K562 (cell line): ENCODE data around the gene MRO. TPM values are rescaled to one million over a fixed set of nuclear protein-coding genes. Genes with fewer than 3 reads are reported as not detected.

Experiments used
- BCOR ChIP-seq: fragments of 450-650 bp; IDR thresholded peaks from 2 replicates; pipeline ENCODE4 v1.6.1; 2016
- CEBPG ChIP-seq, 3 experiments: fragments of 200-800 bp in 1 of 3; sonication (Bioruptor generic) in 1 of 3; sonication (generic) in 1 of 3; formaldehyde crosslinking in 1 of 3; IDR thresholded peaks in 2 of 3; conservative IDR thresholded peaks in 1 of 3; 2 replicates each; pipeline versions ENCODE4 v1.6.1 to v1.8.0; 2016 to 2022; ENCODE audit warnings: missing compliant biosample characterization in 2 of 3, missing genetic modification characterization in 2 of 3, mild to moderate bottlenecking in 1 of 3, missing genetic modification reagents in 1 of 3
- FOSL1 ChIP-seq: fragments of 200-800 bp; sonication (Bioruptor generic); conservative IDR thresholded peaks from 2 replicates; pipeline ENCODE4 v1.6.1; 2016; ENCODE audit warnings: missing genetic modification characterization, missing compliant biosample characterization
- GABPB1 ChIP-seq: sonication (generic); formaldehyde crosslinking; IDR thresholded peaks from 2 replicates; pipeline ENCODE4 v1.8.0; 2022; ENCODE audit warnings: mild to moderate bottlenecking, missing genetic modification reagents
- NFXL1 ChIP-seq: fragments of 450-650 bp; formaldehyde crosslinking; IDR thresholded peaks from 2 replicates; pipeline ENCODE4 v1.4.0; 2021; ENCODE audit warnings: mild to moderate bottlenecking
- POLR2G ChIP-seq: fragments of 200-400 bp; formaldehyde crosslinking; IDR thresholded peaks from 2 replicates; pipeline ENCODE4 v1.6.1; 2017; ENCODE audit warnings: low read depth, mild to moderate bottlenecking, antibody characterized with exemption, low read length, moderate library complexity
- RBM39 ChIP-seq: fragments of 200-400 bp; formaldehyde crosslinking; optimal IDR thresholded peaks from 2 replicates; pipeline ENCODE3; 2018; ENCODE audit warnings: low read depth, low read length
- TCF15 ChIP-seq: fragments of 250-450 bp; sonication (Bioruptor Pico); IDR thresholded peaks from 2 replicates; pipeline ENCODE4 v1.8.0; 2022; ENCODE audit warnings: moderate library complexity, mild to moderate bottlenecking, inconsistent platforms
- ZNF561 ChIP-seq: fragments of 450-650 bp; formaldehyde crosslinking; conservative IDR thresholded peaks from 2 replicates; pipeline ENCODE4 v1.4.0; 2020; ENCODE audit warnings: mild to moderate bottlenecking, moderate library complexity
- ZNF77 ChIP-seq: fragments of 250-450 bp; sonication (Bioruptor Pico); IDR thresholded peaks from 2 replicates; pipeline ENCODE4 v1.5.0; 2020
- polyA plus RNA-seq, 8 experiments: library from polyadenylated mRNA; depleted of rRNA in 4 of 8; stranded (reverse) in 5 of 8; unstranded in 3 of 8; fragments of >200 nt; fragmentation: Nextera tagmentation in 2 of 8; fragmentation: Illumina TruSeq in 1 of 8; extraction: Ambion mirVana in 2 of 8; extraction: Trizol in 1 of 8; gene quantifications; 2 replicates each; pipeline versions ENCODE4 v1.2.1 to v1.2.3, GENCODE V29; 2011 to 2014; ENCODE audit warnings: inconsistent platforms in 1 of 8, missing spikeins in 1 of 8
- total RNA-seq, 7 experiments: library from RNA; depleted of rRNA in 6 of 7; stranded (reverse); fragments of >200 nt in 6 of 7; fragmentation: Illumina TruSeq in 2 of 7; extraction: Trizol in 2 of 7; gene quantifications; 2 replicates each; pipeline versions ENCODE4 v1.2.1 to v1.2.3, GENCODE V29; 2011 to 2021; ENCODE audit warnings: low replicate concordance in 1 of 7
- TF ChIP-seq, protein P1 (sequence below): fragments of 200-600 bp; sonication (generic); IDR thresholded peaks from one replicate; pipeline ENCODE4 v1.6.1; 2012; ENCODE audit warnings: mild to moderate bottlenecking, low read depth, low read length, inconsistent platforms
- TF ChIP-seq, protein P2 (sequence below): fragments of 450-650 bp; IDR thresholded peaks from 2 replicates; pipeline ENCODE4 v1.6.1; 2018; ENCODE audit warnings: mild to moderate bottlenecking, low read depth; ENCODE audit not compliant: partially characterized antibody
- TF ChIP-seq, protein P3 (sequence below): fragments of 250-450 bp; sonication (Bioruptor Pico); IDR thresholded peaks from 2 replicates; pipeline ENCODE4 v1.5.0; 2021
- TF ChIP-seq, protein P4 (sequence below): fragments of 250-450 bp; sonication (Bioruptor Pico); IDR thresholded peaks from 2 replicates; pipeline ENCODE4 v1.9.0; 2021; ENCODE audit warnings: mild to moderate bottlenecking

The MRO gene
- total and polyA plus RNA-seq, 9 of the 15 experiments (the other 6 are each of a cell fraction or from before 2014, with no cell fraction given), result 0.06 TPM; not detected in 8

- TF ChIP-seq, protein P1, sequence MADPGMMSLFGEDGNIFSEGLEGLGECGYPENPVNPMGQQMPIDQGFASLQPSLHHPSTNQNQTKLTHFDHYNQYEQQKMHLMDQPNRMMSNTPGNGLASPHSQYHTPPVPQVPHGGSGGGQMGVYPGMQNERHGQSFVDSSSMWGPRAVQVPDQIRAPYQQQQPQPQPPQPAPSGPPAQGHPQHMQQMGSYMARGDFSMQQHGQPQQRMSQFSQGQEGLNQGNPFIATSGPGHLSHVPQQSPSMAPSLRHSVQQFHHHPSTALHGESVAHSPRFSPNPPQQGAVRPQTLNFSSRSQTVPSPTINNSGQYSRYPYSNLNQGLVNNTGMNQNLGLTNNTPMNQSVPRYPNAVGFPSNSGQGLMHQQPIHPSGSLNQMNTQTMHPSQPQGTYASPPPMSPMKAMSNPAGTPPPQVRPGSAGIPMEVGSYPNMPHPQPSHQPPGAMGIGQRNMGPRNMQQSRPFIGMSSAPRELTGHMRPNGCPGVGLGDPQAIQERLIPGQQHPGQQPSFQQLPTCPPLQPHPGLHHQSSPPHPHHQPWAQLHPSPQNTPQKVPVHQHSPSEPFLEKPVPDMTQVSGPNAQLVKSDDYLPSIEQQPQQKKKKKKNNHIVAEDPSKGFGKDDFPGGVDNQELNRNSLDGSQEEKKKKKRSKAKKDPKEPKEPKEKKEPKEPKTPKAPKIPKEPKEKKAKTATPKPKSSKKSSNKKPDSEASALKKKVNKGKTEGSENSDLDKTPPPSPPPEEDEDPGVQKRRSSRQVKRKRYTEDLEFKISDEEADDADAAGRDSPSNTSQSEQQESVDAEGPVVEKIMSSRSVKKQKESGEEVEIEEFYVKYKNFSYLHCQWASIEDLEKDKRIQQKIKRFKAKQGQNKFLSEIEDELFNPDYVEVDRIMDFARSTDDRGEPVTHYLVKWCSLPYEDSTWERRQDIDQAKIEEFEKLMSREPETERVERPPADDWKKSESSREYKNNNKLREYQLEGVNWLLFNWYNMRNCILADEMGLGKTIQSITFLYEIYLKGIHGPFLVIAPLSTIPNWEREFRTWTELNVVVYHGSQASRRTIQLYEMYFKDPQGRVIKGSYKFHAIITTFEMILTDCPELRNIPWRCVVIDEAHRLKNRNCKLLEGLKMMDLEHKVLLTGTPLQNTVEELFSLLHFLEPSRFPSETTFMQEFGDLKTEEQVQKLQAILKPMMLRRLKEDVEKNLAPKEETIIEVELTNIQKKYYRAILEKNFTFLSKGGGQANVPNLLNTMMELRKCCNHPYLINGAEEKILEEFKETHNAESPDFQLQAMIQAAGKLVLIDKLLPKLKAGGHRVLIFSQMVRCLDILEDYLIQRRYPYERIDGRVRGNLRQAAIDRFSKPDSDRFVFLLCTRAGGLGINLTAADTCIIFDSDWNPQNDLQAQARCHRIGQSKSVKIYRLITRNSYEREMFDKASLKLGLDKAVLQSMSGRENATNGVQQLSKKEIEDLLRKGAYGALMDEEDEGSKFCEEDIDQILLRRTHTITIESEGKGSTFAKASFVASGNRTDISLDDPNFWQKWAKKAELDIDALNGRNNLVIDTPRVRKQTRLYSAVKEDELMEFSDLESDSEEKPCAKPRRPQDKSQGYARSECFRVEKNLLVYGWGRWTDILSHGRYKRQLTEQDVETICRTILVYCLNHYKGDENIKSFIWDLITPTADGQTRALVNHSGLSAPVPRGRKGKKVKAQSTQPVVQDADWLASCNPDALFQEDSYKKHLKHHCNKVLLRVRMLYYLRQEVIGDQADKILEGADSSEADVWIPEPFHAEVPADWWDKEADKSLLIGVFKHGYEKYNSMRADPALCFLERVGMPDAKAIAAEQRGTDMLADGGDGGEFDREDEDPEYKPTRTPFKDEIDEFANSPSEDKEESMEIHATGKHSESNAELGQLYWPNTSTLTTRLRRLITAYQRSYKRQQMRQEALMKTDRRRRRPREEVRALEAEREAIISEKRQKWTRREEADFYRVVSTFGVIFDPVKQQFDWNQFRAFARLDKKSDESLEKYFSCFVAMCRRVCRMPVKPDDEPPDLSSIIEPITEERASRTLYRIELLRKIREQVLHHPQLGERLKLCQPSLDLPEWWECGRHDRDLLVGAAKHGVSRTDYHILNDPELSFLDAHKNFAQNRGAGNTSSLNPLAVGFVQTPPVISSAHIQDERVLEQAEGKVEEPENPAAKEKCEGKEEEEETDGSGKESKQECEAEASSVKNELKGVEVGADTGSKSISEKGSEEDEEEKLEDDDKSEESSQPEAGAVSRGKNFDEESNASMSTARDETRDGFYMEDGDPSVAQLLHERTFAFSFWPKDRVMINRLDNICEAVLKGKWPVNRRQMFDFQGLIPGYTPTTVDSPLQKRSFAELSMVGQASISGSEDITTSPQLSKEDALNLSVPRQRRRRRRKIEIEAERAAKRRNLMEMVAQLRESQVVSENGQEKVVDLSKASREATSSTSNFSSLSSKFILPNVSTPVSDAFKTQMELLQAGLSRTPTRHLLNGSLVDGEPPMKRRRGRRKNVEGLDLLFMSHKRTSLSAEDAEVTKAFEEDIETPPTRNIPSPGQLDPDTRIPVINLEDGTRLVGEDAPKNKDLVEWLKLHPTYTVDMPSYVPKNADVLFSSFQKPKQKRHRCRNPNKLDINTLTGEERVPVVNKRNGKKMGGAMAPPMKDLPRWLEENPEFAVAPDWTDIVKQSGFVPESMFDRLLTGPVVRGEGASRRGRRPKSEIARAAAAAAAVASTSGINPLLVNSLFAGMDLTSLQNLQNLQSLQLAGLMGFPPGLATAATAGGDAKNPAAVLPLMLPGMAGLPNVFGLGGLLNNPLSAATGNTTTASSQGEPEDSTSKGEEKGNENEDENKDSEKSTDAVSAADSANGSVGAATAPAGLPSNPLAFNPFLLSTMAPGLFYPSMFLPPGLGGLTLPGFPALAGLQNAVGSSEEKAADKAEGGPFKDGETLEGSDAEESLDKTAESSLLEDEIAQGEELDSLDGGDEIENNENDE, result no peak
- TF ChIP-seq NFXL1 (CRISPR knock-in tag) (no peak), RBM39 (no peak), BCOR (no peak), FOSL1 (tag) (no peak), POLR2G (no peak), TCF15 (CRISPR knock-in tag) (no peak), CEBPG (CRISPR knock-in tag; IDR thresholded peaks at IDR 0.05) (no peak), CEBPG (tag; conservative IDR thresholded peaks at IDR 0.05 in 1 of 2, IDR thresholded peaks at IDR 0.05 in 1 of 2) (peak; percentile 39 to 56; a peak in 3 of 4 replicates), ZNF77 (CRISPR knock-in tag) (no peak), ZNF561 (CRISPR knock-in tag) (no peak), GABPB1 (CRISPR knock-in tag) (no peak)
- TF ChIP-seq, protein P2, sequence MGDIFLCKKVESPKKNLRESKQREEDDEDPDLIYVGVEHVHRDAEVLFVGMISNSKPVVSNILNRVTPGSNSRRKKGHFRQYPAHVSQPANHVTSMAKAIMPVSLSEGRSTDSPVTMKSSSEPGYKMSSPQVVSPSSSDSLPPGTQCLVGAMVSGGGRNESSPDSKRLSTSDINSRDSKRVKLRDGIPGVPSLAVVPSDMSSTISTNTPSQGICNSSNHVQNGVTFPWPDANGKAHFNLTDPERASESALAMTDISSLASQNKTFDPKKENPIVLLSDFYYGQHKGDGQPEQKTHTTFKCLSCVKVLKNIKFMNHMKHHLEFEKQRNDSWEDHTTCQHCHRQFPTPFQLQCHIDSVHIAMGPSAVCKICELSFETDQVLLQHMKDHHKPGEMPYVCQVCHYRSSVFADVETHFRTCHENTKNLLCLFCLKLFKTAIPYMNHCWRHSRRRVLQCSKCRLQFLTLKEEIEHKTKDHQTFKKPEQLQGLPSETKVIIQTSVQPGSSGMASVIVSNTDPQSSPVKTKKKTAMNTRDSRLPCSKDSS, result no peak
- TF ChIP-seq, protein P3, sequence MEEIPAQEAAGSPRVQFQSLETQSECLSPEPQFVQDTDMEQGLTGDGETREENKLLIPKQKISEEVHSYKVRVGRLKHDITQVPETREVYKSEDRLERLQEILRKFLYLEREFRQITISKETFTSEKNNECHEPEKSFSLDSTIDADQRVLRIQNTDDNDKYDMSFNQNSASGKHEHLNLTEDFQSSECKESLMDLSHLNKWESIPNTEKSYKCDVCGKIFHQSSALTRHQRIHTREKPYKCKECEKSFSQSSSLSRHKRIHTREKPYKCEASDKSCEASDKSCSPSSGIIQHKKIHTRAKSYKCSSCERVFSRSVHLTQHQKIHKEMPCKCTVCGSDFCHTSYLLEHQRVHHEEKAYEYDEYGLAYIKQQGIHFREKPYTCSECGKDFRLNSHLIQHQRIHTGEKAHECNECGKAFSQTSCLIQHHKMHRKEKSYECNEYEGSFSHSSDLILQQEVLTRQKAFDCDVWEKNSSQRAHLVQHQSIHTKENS (CRISPR knock-in tag), result no peak
- TF ChIP-seq, protein P4, sequence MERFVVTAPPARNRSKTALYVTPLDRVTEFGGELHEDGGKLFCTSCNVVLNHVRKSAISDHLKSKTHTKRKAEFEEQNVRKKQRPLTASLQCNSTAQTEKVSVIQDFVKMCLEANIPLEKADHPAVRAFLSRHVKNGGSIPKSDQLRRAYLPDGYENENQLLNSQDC (CRISPR knock-in tag), result no peak
These were observed 14.1 kb downstream of the MRO start (continued) for GRCh38 chr18:50805732-50806131.
